K562 (cell line): ENCODE data around the gene MATR3. TPM values are rescaled to one million over a fixed set of nuclear protein-coding genes. Genes with fewer than 3 reads are reported as not detected.

Experiments used
- CBFA2T3 ChIP-seq: fragments of 450-650 bp; IDR thresholded peaks from 2 replicates; pipeline ENCODE4 v1.6.1; 2017
- CBX2 ChIP-seq: fragments of 200-600 bp; sonication (generic); IDR thresholded peaks from one replicate; pipeline ENCODE4 v1.6.1; 2012; ENCODE audit warnings: mild to moderate bottlenecking, low read length, inconsistent platforms; ENCODE audit not compliant: insufficient read depth, poor library complexity, severe bottlenecking
- ELF2 ChIP-seq: fragments of 250-450 bp; sonication (Bioruptor Pico); IDR thresholded peaks from 2 replicates; pipeline ENCODE4 v1.5.0; 2021; ENCODE audit warnings: mild to moderate bottlenecking
- GATAD2A ChIP-seq: fragments of 450-650 bp; IDR thresholded peaks from 2 replicates; pipeline ENCODE4 v1.6.1; 2017
- HDGF ChIP-seq: fragments of 450-650 bp; IDR thresholded peaks from 2 replicates; pipeline ENCODE4 v1.6.1; 2016
- MGA ChIP-seq: fragments of 450-650 bp; IDR thresholded peaks from 2 replicates; pipeline ENCODE4 v1.6.1; 2016; ENCODE audit warnings: mild to moderate bottlenecking, moderate library complexity
- NR2C2 ChIP-seq, 2 experiments: fragments of 200-800 bp in 1 of 2; sonication (Bioruptor generic) in 1 of 2; sonication (generic) in 1 of 2; formaldehyde crosslinking in 1 of 2; IDR thresholded peaks; 2 replicates each; pipeline versions ENCODE4 v1.6.1 to v1.8.0; 2016 to 2022; ENCODE audit warnings: mild to moderate bottlenecking in 1 of 2, missing compliant biosample characterization in 1 of 2, missing genetic modification characterization in 1 of 2, missing genetic modification reagents in 1 of 2
- PKNOX1 ChIP-seq: fragments of 450-650 bp; IDR thresholded peaks from 2 replicates; pipeline ENCODE4 v1.6.1; 2016
- PRDM10 ChIP-seq: fragments of 450-650 bp; IDR thresholded peaks from 2 replicates; pipeline ENCODE4 v1.6.1; 2018; ENCODE audit not compliant: partially characterized antibody
- ZNF444 ChIP-seq: fragments of 250-450 bp; sonication (Bioruptor Pico); IDR thresholded peaks from 2 replicates; pipeline ENCODE4 v1.4.0; 2020; ENCODE audit warnings: mild to moderate bottlenecking, moderate library complexity
- ZZZ3 ChIP-seq: fragments of 450-650 bp; IDR thresholded peaks from 2 replicates; pipeline ENCODE4 v1.6.1; 2016; ENCODE audit warnings: antibody characterized with exemption, mild to moderate bottlenecking, moderate library complexity
- polyA plus RNA-seq, 8 experiments: library from polyadenylated mRNA; depleted of rRNA in 4 of 8; stranded (reverse) in 5 of 8; unstranded in 3 of 8; fragments of >200 nt; fragmentation: Nextera tagmentation in 2 of 8; fragmentation: Illumina TruSeq in 1 of 8; extraction: Ambion mirVana in 2 of 8; extraction: Trizol in 1 of 8; gene quantifications; 2 replicates each; pipeline versions ENCODE4 v1.2.1 to v1.2.3, GENCODE V29; 2011 to 2014; ENCODE audit warnings: inconsistent platforms in 1 of 8, missing spikeins in 1 of 8
- total RNA-seq, 7 experiments: library from RNA; depleted of rRNA in 6 of 7; stranded (reverse); fragments of >200 nt in 6 of 7; fragmentation: Illumina TruSeq in 2 of 7; extraction: Trizol in 2 of 7; gene quantifications; 2 replicates each; pipeline versions ENCODE4 v1.2.1 to v1.2.3, GENCODE V29; 2011 to 2021; ENCODE audit warnings: low replicate concordance in 1 of 7

Gene MATR3
- total and polyA plus RNA-seq, 9 of the 15 experiments (the other 6 are each of a cell fraction or from before 2014, with no cell fraction given) = 150 to 425 (median 263) TPM

- TF ChIP-seq ZZZ3 (no peak; the same call in 1 of the 2 replicates), GATAD2A (no peak), CBFA2T3 (no peak), ZNF444 (CRISPR knock-in tag) (no peak), PKNOX1 (no peak), HDGF (no peak), MGA (peak; percentile 57), PRDM10 (peak; percentile 41), ELF2 (no peak), NR2C2 (CRISPR knock-in tag; IDR thresholded peaks at IDR 0.05) (no peak), NR2C2 (tag; IDR thresholded peaks at IDR 0.05) (peak; percentile 47; the same call in 1 of the 2 replicates), CBX2 (no peak)
Observed at GRCh38 chr5:139293507-139294373, at the start of gene MATR3 (continued).
